ENCODE measurements around the gene SPATA2L. TPM values are rescaled to one million over a fixed set of nuclear protein-coding genes. Genes with fewer than 3 reads are reported as not detected.
A peak's percentile ranks its signal among the peaks of the same experiment; 100 is the strongest.
"Not testable (repeated sequence)": the region's sequence is repeated elsewhere in the genome, so short reads cannot be mapped to it uniquely, and the experiment has no call there.

Gene SPATA2L
- total RNA-seq, 1 donor from 2014 or later = 32.7 TPM

- no peak for DNase-seq (ENCODE audit: extremely low read depth, low read depth, low spot score)
Observed at GRCh38 chr16:89709166-89709565, 7.7 kb upstream of the SPATA2L start.

DNA sequence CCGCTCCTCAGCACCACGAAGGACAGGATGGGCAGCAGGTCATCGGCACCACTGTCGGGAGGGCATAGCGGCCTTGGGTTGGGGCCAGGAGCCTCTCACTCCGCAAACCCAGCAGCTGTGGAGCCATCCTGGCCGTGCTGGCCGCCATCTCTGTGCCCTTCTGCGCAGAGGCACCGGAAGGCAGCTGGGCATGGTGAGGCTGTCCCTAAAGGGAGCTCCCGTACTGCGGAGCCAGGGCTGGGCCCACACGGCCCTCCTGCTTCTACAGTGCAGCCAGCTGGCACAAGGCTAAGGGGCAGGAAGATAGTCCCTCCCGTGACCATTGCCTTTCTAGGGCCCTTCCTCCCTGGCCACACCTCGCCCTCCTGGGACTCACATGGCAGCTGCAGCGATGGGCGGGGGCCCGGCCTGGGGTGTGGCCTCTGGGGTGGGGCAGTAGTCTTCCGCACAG, 7.0 kb upstream of the SPATA2L start:
- no peak for DNase-seq (ENCODE audit: extremely low read depth, low read depth, low spot score)

DNA sequence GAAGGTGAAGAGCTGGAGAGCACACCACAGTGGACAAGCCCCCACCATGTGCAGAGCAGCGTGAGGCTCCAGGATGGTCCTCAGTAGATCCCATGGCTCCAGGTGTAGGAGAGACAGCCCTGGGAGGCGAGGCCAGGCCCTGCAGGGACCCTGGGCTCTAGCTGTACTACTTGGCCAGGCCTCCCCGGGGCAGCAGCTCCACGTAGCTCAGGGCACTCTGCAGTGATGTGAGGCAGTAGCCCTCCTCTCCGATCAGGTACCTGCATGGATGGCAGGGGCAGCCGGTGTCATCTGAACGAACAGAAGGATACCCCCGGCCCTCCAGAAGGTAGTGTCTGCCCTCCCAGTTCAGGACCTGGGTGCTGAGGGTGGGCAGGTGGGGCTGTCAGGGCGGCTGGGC, 6.2 kb upstream of the SPATA2L start:
- no peak for DNase-seq (ENCODE audit: extremely low read depth, low read depth, low spot score)

DNA sequence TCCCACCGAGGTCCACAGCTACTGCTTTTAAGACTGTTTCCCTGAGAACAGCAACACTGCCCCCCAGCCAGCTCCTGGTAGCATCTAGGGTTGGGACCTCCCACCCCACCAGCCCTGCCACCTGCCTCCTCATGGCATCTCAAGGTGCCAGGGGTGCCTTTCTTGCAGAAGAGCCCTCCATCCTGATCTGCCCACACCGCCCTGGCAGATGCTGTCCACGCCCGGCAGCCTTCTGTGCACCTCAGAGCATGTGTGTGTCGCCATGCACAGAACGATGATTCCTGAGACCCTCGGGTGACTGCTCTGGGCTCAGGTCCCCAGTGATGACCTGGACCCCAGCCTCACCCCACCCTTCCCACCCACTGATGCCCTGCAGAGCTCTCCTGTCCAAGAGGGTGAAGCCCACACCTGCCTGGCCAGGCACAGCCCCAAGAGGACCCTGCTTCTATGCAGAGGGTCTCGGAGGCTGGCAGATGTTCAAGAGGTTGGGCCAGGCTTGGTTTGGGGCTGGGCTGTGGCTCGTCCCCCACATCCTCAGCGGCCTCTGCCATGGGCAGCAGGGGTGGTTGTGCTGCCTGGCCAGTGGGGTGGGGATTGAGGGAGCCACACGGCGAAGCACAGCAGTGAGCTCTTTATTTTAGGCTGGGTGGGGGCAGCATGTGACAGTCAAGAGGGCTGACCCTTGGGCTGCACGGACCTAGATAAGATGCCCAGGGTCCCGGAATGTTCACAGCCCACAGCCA, 5.2 kb upstream of the SPATA2L start:
- no peak for DNase-seq (ENCODE audit: extremely low read depth, low read depth, low spot score)

GRCh38 chr16:89705006-89705405, 3.5 kb upstream of the SPATA2L start:
- DNase-seq (ENCODE audit: extremely low read depth, low read depth, low spot score) = no peak

DNA sequence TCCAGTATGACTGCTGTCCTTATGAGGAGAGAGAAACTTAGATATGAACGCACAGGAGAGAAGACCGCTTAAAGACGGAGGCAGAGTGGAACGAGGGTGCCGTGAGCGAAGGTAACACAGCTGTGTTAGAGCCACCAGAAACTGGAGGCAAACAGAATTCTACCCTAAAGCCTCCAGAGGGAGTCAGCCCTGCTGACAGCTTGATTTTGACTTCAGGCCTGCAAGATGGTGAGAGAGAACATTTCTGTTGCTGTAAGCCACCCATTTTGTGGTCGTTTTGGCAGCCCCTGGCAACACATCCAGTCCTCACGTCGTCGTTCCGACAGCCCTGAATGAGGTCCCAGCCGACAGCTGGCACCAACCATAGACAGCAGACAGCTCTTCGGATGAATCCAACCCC, 2.8 kb upstream of the SPATA2L start:
- no peak for DNase-seq (ENCODE audit: extremely low read depth, low read depth, low spot score)

- no peak for DNase-seq (ENCODE audit: extremely low read depth, low read depth, low spot score)
Observed at GRCh38 chr16:89700649-89701424, 668 bp downstream of the SPATA2L start.

DNA sequence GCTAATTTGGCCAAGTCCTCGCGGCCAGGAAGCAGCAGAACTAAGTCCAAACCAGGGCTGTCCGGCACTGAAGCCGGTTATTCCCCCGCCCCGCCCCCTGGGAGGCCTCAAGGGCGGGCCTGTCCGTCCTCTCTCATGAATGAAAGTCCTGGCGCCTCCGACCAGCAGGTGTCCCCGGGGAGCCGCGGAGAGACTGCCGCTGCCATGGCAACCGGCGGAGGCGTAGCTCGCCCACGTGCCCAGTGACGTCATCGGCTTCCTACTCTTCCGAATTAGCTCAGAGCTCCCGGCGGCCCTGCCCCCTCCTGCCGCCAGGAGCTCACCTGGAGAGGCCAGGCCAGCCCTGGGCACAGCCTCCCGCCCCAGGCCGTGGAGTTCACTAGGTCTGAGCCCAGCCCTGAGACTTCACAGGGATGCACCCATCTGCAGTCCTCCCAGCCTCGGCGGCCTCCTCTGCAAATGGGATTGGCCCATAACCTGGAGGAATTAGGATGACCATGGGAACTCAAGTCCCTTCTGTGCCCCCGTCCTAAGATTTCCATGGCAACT, 1.3 kb downstream of the SPATA2L start:
- peak; percentile 68 for DNase-seq (ENCODE audit: extremely low read depth, low read depth, low spot score)

DNA sequence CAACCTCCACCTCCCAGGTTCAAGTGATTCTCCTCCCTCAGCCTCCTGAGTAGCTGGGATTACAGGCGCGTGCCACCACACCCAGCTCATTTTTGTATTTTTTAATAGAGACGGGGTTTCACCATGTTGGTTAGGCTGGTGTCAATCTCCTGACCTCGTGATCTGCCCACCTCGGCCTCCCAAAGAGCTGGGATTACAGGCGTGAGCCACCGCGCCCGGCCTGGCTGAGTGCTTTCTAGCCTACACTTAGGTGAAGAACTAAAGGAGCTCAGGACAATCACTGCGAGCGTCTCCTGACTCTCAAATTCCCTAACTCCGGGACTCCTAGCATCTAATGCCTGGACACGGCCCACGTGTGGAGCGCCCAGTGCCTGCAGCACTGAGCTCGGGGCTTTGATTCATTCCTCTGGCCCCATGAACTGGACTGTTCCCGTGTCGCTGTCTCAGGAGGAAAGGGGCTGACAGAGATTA, 1.8 kb downstream of the SPATA2L start:
- not testable (repeated sequence) for DNase-seq (ENCODE audit: extremely low read depth, low read depth, low spot score)

GRCh38 chr16:89698717-89699116, 2.8 kb downstream of the SPATA2L start:
- DNase-seq (ENCODE audit: extremely low read depth, low read depth, low spot score) = not testable (repeated sequence)

- DNase-seq (ENCODE audit: extremely low read depth, low read depth, low spot score) = no peak
Observed at GRCh38 chr16:89697616-89698331, 3.7 kb downstream of the SPATA2L start.

DNA sequence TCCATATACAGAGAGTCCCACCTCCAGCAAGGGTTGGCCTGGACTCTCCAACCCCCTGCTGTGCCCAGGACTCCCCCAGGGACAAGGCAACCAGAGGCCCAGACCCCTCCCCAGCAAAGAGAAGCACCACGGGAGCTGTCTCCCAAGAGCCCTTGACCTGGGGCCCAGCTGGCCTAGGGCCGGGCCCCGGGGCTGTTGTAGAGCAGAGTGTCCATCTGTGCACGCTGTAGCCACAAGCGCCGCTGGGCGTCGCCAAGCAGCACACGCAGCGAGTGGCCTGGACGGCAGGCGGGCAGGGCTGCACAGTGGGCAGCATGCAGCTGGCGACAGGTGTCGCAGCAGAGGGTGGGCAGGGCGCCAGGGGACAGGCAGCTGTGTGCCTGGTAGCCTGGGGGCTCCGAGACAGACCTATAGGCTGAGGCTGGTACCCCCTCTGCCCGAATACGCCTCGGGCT, 4.3 kb downstream of the SPATA2L start:
- DNase-seq (ENCODE audit: extremely low read depth, low read depth, low spot score) = no peak

DNA sequence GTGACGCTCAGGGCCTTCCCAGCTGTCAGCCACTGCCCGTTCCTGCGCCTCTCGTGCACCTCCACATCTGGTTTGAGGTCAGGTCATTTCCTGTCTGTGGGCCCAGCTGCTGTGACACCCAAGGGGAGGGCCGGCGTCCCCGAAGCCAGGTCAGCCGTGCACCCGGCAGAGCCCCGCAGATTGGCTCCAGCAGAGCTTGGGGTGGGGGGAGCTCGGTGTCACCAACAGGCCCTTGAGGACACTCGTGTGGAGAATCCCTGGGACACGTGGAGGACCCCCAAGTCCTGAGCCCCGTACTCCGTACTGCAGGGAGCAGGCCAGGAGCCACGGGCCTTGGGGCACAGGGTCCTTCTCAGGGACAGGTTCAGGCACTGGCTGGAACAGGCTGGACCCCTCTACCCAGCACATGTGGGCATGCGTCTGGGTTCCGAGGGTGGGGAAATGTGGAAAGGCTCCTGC, 4.8 kb downstream of the SPATA2L start:
- no peak for DNase-seq (ENCODE audit: extremely low read depth, low read depth, low spot score)

DNA sequence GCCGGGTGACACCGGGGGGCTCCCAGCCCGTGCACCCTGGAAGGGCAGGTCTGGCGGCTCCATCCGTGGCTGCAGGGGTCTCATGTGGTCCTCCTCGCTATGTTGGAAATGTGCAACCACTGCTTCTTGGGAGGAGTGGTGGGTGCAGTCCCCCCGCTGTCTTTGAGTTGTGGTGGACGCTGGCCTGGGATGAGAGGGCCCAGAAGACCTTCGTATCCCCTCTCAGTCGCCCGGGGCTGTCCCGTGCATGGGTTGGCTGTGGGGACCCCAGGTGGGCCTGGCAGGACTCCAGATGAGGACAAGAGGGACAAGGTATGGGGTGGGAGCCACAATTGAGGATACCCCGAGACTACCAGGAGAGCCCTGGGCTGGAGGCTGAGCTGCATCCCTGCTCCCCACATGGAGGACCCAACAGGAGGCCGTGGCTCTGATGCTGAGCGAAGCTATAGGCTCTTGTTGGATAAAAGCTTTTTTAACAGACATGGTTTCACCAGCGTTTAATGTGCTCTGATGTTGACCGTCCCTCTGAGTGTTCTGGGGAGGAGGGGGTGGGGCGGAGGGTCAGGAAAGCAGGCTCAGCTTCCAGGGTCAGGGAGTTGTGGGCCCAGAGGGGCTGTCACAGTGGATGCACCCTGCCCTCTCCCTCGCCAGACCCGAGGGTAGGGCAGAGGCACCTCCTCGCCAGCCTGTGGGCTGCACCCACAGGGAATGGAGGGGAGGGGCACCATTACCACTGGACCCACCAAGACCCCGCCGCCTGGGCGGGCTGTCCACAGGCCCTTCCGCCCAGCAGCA, 5.4 kb downstream of the SPATA2L start:
- DNase-seq (ENCODE audit: extremely low read depth, low read depth, low spot score) = no peak

- no peak for DNase-seq (ENCODE audit: extremely low read depth, low read depth, low spot score)
Observed at GRCh38 chr16:89695086-89695874, 6.2 kb downstream of the SPATA2L start.

DNA sequence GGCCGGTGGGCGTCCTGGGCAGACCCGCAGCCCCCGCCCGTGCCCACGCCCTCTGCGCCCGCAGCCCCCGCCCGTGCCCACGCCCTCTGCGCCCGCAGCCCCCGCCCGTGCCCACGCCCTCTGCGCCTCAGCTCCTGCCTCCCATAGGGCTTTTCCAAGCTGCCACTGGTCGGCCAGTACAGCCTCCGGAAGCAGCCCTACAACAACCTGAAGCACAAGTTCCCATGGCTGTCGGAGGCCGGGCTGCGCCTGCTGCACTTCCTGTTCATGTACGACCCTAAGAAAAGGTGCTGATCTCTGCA, 6.8 kb downstream of the SPATA2L start:
- not testable (repeated sequence) for DNase-seq (ENCODE audit: extremely low read depth, low read depth, low spot score)

DNA sequence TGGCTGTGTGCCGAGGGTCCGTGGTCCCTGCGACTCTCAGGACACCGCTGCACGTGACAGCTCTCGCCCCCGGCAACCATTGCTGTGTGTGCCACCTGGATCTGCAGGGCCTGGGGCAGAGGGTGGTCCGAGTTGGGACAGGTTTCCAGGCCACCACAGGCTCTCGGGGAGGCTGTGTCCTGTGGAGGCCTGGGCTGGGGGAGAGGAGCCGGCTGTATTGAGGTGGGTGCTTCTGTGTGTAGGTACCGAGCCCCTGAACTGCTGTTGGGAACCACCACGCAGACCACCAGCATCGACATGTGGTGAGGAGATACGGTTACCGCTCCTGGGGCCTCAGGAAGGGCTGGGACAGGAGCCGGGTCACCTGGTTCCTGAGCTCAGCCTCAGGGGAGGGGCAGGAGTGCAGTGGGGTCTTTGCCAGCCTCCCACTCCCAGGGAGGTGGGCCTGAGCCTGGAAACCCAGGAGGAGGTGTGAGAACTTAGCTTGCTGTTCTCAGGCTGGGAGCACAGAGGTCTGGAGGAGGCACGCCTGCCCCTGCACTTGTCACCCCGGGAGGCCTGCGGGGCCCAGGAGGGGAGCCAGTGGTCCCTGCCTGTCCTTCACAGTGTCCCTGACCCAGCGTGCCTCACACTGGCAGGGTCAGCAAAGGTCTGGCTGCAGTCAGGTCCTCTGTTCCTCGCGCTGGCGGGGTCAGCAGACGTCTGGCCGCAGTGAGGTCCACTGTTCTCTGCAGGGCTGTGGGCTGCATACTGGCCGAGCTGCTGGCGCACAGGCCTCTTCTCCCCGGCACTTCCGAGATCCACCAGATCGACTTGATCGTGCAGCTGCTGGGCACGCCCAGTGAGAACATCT, 7.3 kb downstream of the SPATA2L start:
- no peak for DNase-seq (ENCODE audit: extremely low read depth, low read depth, low spot score)

GRCh38 chr16:89693289-89693731, 8.2 kb downstream of the SPATA2L start:
- no peak for DNase-seq (ENCODE audit: extremely low read depth, low read depth, low spot score)

Data from glomerular endothelial cell (primary cell).